Activated B cell treated with CpG ODN at 0.5 μM for 24 hours (primary cell): ENCODE data around the gene KIAA1217. TPM values are rescaled to one million over a fixed set of nuclear protein-coding genes. Genes with fewer than 3 reads are reported as not detected.

Source experiments
- ATAC-seq: fragments of 200-7000 bp; cut with Tn5 transposase; one replicate; pipeline ENCODE4 v1.10.0; 2021; ENCODE audit warnings: low read depth, mild to moderate bottlenecking, moderate library complexity
- CTCF ChIA-PET: fragments of 350-600 bp; sonication (Branson Sonifier 250); formaldehyde crosslinking; loops from one replicate; lab custom pipeline; 2021; ENCODE audit warnings: antibody characterized with exemption; lab: Charles Lee
- POLR2A ChIA-PET: fragments of 350-600 bp; sonication (Branson Sonifier 250); formaldehyde crosslinking; loops from one replicate; lab custom pipeline; 2021; ENCODE audit warnings: antibody characterized with exemption; lab: Charles Lee
- DNase-seq: peaks from one replicate; pipeline ENCODE4 v3.0.0; 2022
- H3K27ac Mint-ChIP-seq: one replicate; pipeline ENCODE4 v1.8.0; 2020; ENCODE audit warnings: mixed read lengths
- H3K27me3 Mint-ChIP-seq: one replicate; pipeline ENCODE4 v1.8.0; 2021; ENCODE audit warnings: mixed read lengths
- H3K36me3 Mint-ChIP-seq: one replicate; pipeline ENCODE4 v1.8.0; 2021; ENCODE audit warnings: low read depth, mixed read lengths
- H3K4me1 Mint-ChIP-seq: one replicate; pipeline ENCODE4 v1.8.0; 2021; ENCODE audit warnings: mixed read lengths
- H3K4me3 Mint-ChIP-seq: one replicate; pipeline ENCODE4 v1.8.0; 2020; ENCODE audit warnings: mild to moderate bottlenecking, mixed read lengths
- H3K9me3 Mint-ChIP-seq: one replicate; pipeline ENCODE4 v1.8.0; 2020; ENCODE audit warnings: mixed read lengths
- intact Hi-C: fragments of 100-400 bp; cut with micrococcal nuclease; formaldehyde crosslinking; loops from one replicate; pipeline ENCODE4 v1.15.1; 2024
- total RNA-seq: library from RNA; stranded (reverse); gene quantifications from 2 replicates; pipeline ENCODE4 v1.2.3, GENCODE V29; 2022
- TF ChIP-seq, protein P1 (sequence below): fragments of 200-600 bp; IDR thresholded peaks from one replicate; pipeline ENCODE4 v1.8.0; 2022; ENCODE audit warnings: antibody characterized with exemption, mild to moderate bottlenecking

KIAA1217 gene
- total RNA-seq, 1 donor from 2014 or later: 0.71 TPM

DNA sequence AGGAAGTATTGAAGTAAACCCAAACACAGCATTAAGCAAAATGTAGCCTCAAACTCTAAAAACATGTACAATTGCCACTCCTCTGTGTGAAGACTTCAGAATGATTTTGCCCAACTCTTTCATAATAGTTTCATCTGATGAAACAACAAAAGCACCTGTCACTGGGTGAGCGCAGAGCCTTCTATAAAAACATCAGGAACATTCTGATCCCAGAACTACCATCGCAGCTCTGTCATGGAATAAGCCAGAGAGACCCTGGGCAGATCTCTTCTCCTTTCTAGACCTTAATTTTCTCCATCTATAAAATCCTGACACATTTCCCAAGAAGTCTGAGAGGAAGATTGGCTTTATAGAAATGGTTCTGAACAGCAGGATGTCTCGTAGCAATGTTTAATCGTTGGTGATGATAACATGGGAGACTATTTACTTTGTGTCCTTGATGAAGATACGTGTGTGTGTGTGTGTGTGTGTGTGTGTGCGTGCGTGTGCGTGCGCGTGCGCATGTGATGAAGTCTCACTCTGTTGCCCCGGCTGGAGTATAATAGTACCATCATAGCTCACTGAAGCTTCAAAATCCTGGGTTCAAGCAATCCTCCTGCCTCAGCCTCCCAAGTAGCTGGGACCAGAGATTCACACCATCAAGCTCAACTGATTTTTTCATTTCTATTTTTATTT, 198.0 kb downstream of the KIAA1217 start:
- Mint-ChIP-seq H3K4me1 (no peaks in the 10 kb centered on the region), H3K27me3 (no peaks in the 10 kb centered on the region), H3K4me3 (no peak overlapping the region), H3K27ac (no peak overlapping the region), H3K36me3 (no peaks in the 10 kb centered on the region), H3K9me3 (no peaks in the 10 kb centered on the region)
- DNase-seq: no peak
- intact Hi-C loops: no loop called here
- ATAC-seq: no peak
- TF ChIP-seq, protein P1, sequence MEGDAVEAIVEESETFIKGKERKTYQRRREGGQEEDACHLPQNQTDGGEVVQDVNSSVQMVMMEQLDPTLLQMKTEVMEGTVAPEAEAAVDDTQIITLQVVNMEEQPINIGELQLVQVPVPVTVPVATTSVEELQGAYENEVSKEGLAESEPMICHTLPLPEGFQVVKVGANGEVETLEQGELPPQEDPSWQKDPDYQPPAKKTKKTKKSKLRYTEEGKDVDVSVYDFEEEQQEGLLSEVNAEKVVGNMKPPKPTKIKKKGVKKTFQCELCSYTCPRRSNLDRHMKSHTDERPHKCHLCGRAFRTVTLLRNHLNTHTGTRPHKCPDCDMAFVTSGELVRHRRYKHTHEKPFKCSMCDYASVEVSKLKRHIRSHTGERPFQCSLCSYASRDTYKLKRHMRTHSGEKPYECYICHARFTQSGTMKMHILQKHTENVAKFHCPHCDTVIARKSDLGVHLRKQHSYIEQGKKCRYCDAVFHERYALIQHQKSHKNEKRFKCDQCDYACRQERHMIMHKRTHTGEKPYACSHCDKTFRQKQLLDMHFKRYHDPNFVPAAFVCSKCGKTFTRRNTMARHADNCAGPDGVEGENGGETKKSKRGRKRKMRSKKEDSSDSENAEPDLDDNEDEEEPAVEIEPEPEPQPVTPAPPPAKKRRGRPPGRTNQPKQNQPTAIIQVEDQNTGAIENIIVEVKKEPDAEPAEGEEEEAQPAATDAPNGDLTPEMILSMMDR: no peak
- POLR2A ChIA-PET: no interaction called here
- CTCF ChIA-PET: no interaction called here

DNA sequence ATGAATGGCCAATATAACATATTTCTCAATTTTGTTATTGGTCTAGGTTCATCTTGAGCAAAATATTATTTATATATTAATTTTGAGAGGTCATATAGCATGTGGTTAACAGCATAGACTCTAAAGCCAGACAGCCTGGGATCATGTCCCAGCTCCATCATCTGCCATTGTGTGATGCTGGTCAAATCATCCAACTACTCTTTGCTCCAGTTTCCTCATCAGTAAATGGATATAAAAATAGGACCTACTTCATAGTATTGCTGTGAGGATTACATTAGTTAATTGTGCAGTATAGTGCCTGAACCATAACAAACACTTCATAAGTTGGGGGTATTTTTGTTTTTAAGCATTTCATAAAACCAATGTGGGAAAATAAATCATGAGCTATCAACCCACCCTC, 199.0 kb downstream of the KIAA1217 start:
- ATAC-seq (no peak), DNase-seq (no peak)
- no peaks in the 10 kb centered on the region for H3K4me1 Mint-ChIP-seq
- TF ChIP-seq, protein P1: no peak
- no peak overlapping the region for H3K27ac Mint-ChIP-seq
- ChIA-PET CTCF (no interaction called here), POLR2A (no interaction called here)
- no peaks in the 10 kb centered on the region for H3K9me3 Mint-ChIP-seq
- intact Hi-C loops: no loop called here
- H3K27me3 Mint-ChIP-seq: no peaks in the 10 kb centered on the region
- H3K36me3 Mint-ChIP-seq: no peaks in the 10 kb centered on the region
- H3K4me3 Mint-ChIP-seq: no peak overlapping the region

DNA sequence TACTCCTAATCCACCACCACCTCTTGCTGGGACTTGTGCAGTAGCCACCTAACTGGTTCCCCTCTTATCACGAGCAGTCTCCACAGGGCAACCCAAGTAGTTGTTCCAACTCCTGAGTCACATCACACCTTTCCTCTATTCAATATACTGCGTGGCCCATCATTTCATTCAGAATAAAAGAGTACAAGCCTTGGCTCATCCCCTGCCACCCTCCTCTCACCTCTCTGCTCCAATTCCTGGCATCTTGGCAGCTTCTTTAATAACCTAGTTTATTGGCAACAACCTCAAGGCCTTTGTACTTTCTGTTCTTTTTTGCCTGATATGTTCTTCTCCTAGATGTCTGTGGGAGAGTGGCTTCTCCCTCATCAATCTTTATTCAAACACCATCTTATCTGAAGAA, 199.4 kb downstream of the KIAA1217 start:
- no peaks in the 10 kb centered on the region for H3K27me3 Mint-ChIP-seq
- no peak overlapping the region for H3K4me3 Mint-ChIP-seq
- CTCF ChIA-PET: no interaction called here
- H3K4me1 Mint-ChIP-seq: no peaks in the 10 kb centered on the region
- intact Hi-C loops: no loop called here
- no peak for DNase-seq
- POLR2A ChIA-PET: no interaction called here
- H3K36me3 Mint-ChIP-seq: no peaks in the 10 kb centered on the region
- ATAC-seq: no peak
- TF ChIP-seq, protein P1: no peak
- H3K9me3 Mint-ChIP-seq: no peaks in the 10 kb centered on the region
- no peak overlapping the region for H3K27ac Mint-ChIP-seq

DNA sequence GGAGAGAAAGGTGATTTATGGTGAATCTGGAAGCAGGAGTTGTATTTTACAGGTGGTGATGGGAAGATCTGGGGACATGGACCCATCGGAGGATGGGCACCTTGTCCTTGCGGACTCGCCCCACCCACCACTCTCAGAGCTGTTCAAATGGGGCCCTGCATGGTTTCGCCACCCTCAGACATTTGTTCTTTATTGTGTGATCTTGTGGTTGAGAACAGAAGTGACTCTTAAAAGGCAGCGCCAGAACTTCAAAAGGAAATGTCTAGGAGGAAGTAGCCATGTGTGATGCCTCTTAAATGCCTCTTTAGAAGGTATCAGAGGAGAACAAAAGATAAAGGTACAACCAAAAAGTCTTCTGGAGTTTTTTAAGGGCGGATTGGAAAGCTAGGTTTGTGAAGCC, 205.7 kb downstream of the KIAA1217 start:
- intact Hi-C loops: no loop called here
- Mint-ChIP-seq H3K27ac (no peak overlapping the region), H3K27me3 (no peaks in the 10 kb centered on the region), H3K9me3 (no peaks in the 10 kb centered on the region), H3K36me3 (no peaks in the 10 kb centered on the region), H3K4me3 (no peak overlapping the region), H3K4me1 (no peaks in the 10 kb centered on the region)
- POLR2A ChIA-PET: no interaction called here
- DNase-seq: no peak
- ATAC-seq: no peak
- TF ChIP-seq, protein P1: no peak
- CTCF ChIA-PET: no interaction called here

DNA sequence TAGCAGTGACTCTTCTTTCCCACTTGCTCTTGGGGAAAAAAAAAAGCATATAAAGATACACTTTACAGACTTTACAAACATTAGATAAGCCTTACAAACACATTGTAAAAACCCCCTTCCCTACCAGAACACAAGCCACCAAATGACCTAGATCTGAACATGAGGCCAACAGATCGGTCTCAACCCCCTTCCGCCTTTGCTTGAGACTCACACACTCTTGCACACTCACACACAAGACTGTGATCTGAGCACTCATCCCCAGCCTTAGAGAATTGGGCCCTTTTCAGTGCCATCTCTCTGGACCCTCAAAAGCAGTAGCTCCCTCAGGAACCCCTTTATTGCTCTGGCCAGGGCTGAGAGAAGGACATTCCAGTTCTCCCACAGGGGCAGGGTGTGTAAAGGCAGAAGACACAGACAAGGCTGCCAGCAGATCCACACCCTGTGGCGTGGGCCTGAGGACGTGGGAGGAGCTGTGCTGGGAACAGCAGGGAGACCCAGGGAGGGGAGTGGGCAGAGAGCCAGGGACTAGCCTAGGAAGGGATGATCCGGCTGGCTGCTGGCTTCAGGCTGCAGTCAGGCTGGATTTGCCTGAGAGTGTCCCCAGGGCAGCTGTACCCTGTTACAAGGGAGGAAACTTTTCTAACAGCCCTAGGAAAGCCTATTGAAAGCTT, 206.7 kb downstream of the KIAA1217 start:
- POLR2A ChIA-PET: no interaction called here
- H3K27ac Mint-ChIP-seq: no peak overlapping the region
- ATAC-seq: no peak
- no peaks in the 10 kb centered on the region for H3K27me3 Mint-ChIP-seq
- intact Hi-C loops: no loop called here
- H3K36me3 Mint-ChIP-seq: no peaks in the 10 kb centered on the region
- no peak for DNase-seq
- H3K9me3 Mint-ChIP-seq: peaks cover 2% of the 10 kb centered on the region
- CTCF ChIA-PET: no interaction called here
- H3K4me1 Mint-ChIP-seq: no peaks in the 10 kb centered on the region
- TF ChIP-seq, protein P1: no peak
- H3K4me3 Mint-ChIP-seq: no peak overlapping the region
